ENCODE results near the gene OVCH2.
"Not testable (repeated sequence)": the region's sequence is repeated elsewhere in the genome, so short reads cannot be mapped to it uniquely, and the experiment has no call there.

OVCH2 gene, protein sequence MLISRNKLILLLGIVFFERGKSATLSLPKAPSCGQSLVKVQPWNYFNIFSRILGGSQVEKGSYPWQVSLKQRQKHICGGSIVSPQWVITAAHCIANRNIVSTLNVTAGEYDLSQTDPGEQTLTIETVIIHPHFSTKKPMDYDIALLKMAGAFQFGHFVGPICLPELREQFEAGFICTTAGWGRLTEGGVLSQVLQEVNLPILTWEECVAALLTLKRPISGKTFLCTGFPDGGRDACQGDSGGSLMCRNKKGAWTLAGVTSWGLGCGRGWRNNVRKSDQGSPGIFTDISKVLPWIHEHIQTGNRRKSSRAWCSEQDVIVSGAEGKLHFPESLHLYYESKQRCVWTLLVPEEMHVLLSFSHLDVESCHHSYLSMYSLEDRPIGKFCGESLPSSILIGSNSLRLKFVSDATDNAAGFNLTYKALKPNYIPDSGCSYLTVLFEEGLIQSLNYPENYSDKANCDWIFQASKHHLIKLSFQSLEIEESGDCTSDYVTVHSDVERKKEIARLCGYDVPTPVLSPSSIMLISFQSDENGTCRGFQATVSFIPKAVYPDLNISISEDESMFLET

DNA sequence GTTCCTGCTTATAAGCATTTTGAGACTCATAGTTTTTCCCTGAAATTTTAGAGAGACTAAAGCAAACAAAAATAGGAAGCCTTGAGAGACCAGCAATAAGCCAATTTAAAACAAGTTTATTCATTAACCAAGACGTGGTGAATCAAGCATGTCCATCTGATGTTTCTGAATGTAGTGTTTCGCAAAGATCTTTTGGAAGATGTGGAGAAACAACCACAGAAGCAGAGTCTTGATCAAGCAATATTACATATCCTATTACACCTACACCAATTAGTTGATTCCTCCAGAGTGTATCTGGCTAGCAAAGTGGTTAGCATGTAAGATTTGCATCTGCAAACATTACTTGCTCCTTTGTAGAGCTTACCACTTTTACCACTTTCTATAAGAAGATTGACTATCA lies at the start of gene OVCH2:
OVCH2 (minus strand) TSS at position 101 of the 400 bp plus-strand sequence; CDS start at position 18, 83 bp downstream.
- DNase-seq (ENCODE audit: low read depth in 2 of 2, low spot score in 1 of 2): no peak

- no peak for DNase-seq (ENCODE audit: low read depth in 2 of 2, low spot score in 1 of 2)
Measured at GRCh38 chr11:7749456-7749855, 43.2 kb upstream of the OVCH2 start.

- DNase-seq (ENCODE audit: low read depth in 2 of 2, low spot score in 1 of 2): not testable (repeated sequence)
Measured at GRCh38 chr11:7734767-7735166, 28.5 kb upstream of the OVCH2 start.

GRCh38 chr11:7714786-7715185 lies 8.5 kb upstream of the OVCH2 start:
- DNase-seq (ENCODE audit: low read depth in 2 of 2, low spot score in 1 of 2): no peak

- DNase-seq (ENCODE audit: low read depth in 2 of 2, low spot score in 1 of 2): no peak
Measured at GRCh38 chr11:7703740-7704139, 2.5 kb downstream of the OVCH2 start.

DNA sequence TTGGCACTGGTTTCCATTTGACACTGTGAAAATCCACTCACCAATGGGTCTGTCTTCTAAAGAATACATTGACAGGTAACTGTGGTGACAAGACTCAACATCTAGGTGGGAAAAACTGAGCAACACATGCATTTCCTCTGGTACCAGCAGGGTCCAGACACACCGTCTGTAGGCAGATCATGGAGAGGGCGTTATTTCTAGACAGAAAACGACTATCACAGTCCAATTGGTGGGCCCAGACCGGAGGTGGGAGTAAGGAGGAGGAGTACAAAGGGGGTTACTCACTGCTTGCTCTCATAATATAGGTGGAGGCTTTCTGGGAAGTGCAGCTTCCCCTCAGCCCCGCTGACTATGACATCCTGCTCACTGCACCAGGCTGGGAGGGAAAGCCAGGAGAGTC lies 9.9 kb downstream of the OVCH2 start:
- no peak for DNase-seq (ENCODE audit: low read depth in 2 of 2, low spot score in 1 of 2)

DNA sequence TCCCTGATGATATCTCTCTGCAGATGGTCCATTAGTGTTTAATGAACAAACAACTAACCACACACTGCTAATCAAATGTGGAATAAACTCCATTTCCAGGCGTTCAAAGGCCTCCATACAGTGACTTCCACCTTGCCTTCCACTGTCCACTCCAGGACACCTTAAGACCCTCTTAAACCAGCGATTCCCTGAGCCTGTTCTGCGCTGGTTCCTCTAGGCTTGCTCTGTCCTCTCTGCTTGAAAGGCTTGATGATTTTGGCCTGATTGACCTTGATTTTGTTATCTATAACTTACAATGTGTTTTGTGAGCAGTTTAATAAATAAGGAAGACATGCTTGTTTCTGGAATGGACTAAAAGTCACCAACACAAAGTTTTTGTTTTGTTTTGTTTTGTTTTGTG lies 12.0 kb downstream of the OVCH2 start:
- no peak for DNase-seq (ENCODE audit: low read depth in 2 of 2, low spot score in 1 of 2)

- no peak for DNase-seq (ENCODE audit: low read depth in 2 of 2, low spot score in 1 of 2)
Measured at GRCh38 chr11:7692426-7692825, 13.9 kb downstream of the OVCH2 start.

GRCh38 chr11:7691759-7692350 lies 14.4 kb downstream of the OVCH2 start:
- DNase-seq (ENCODE audit: low read depth in 2 of 2, low spot score in 1 of 2): no peak

DNA sequence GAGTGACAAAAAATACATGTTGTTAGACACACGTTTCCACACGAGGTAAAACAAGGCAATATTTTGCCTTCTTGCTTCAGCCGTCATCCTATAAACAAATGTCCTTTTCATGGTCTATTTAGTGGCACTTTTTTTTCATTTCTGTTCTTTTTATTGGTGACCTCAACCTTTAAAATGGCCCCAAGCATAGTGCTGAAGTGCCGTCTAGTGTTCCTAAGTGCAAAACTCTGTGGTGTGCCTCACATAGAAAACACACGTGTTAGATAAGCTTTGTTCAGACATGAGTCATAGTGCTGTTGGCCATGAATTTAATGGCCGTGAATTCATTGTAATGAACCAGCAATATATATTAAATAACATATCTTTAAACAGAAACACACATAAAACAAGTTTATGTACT lies 15.6 kb downstream of the OVCH2 start:
- DNase-seq (ENCODE audit: low read depth in 2 of 2, low spot score in 1 of 2): no peak

- DNase-seq (ENCODE audit: low read depth in 2 of 2, low spot score in 1 of 2): no peak
Measured at GRCh38 chr11:7689239-7689638, 17.0 kb downstream of the OVCH2 start.

DNA sequence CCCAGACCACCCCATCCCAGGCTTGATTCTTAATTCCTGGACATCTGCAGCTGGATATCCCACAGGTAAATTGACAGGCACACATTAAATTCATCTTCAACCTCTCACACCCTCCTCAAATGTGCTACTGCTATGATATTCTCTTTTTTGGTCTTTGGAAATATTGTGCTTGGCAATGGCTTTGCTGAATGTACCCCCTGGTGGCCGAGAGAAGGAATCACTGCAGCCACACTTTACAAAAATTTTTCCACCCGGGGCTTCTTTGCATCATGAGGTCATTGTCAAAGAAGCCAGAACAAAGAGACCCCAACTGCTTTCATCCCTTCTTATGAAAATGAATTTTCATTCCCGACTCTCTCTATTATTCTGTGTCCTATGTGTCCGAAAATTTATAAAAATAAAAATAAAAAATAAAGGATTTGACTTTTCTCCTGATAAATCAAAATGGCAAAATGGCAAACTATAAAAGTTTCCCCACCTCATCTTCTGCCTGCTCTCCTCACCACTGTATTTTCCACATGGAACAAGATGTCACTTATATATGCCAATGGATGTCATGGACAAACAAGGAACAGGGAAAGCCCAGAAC lies 17.9 kb downstream of the OVCH2 start:
- DNase-seq (ENCODE audit: low read depth in 2 of 2, low spot score in 1 of 2): no peak

GRCh38 chr11:7687386-7687785 lies 18.9 kb downstream of the OVCH2 start:
- DNase-seq (ENCODE audit: low read depth in 2 of 2, low spot score in 1 of 2): no peak

GRCh38 chr11:7686761-7687160 lies 19.5 kb downstream of the OVCH2 start:
- DNase-seq (ENCODE audit: low read depth in 2 of 2, low spot score in 1 of 2): no peak

GRCh38 chr11:7683571-7683970 lies 22.7 kb downstream of the OVCH2 start:
- no peak for DNase-seq (ENCODE audit: low read depth in 2 of 2, low spot score in 1 of 2)

GRCh38 chr11:7677796-7678201 lies 28.5 kb downstream of the OVCH2 start:
- no peak for DNase-seq (ENCODE audit: low read depth in 2 of 2, low spot score in 1 of 2)

GRCh38 chr11:7677071-7677470 lies 29.2 kb downstream of the OVCH2 start:
- no peak for DNase-seq (ENCODE audit: low read depth in 2 of 2, low spot score in 1 of 2)

DNA sequence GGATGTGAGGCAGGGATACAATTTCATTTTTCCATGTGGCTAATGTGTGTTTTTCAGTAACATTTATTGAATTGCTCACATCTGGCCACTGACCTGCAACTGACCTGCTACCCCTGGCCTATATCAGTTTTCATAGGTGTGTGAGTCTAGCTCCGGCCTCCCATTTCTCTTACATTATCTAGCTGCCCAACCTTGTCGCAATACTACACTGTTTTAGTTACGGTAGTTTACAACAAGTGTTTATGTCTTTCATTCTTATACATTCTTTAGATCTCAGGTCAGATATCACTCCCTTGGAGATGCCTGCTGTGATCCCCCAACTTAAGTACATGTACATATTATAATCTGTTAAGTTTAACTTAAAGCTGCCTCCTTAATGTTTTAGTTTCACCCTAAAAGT lies 30.6 kb downstream of the OVCH2 start:
- DNase-seq (ENCODE audit: low read depth in 2 of 2, low spot score in 1 of 2): no peak

- no peak for DNase-seq (ENCODE audit: low read depth in 2 of 2, low spot score in 1 of 2)
Measured at GRCh38 chr11:7673724-7674434, 32.4 kb downstream of the OVCH2 start.

DNA sequence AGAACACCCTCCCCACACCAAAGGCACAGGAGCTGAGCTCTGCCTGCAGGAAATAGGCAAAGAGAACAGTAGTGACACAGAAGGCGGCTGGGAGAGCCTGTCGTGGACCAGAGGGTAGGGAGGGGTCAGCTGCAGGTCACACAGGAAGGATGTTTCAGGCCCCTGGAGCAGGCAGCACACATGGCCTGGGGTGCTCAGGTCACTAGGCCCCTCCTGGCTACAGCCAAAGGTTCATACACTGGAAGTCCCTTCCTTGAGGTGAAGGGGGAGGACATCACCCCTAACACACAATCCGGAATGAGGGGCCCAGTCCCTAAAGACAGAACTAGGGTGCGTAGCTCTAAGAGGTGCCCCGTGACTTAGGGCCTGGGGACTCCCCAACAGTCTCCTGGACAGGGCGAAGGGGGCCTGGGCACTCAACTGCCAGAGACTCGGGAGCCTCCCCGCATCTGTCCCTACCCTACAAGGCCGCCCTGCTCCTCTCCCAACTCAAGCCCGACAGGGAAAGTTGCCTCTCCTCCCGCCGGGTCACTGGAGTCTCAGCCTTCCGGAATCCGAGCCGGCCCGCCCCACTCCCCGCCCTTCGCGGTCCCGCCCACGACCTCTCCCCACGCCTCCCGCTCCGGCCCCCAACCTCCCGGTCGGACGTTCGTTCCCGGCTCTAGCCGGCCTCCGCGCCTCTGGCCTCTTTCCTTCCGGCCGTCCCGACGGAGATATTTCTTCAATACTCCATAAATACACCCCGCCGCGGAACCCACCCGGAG lies 33.1 kb downstream of the OVCH2 start, which contains the start of gene CYB5R2:
CYB5R2 (minus strand) TSS at position 541 of the 764 bp plus-strand sequence. CDS start 675 bp downstream, outside the sequence.
- DNase-seq (ENCODE audit: low read depth in 2 of 2, low spot score in 1 of 2): no peak
